Right lobe of liver (tissue), 6 donors: ENCODE data around the gene CNEP1R1. TPM values are rescaled to one million over a fixed set of nuclear protein-coding genes. Genes with fewer than 3 reads are reported as not detected.

ENCODE experiments used
- ATAC-seq, 4 donors: fragments of 200-7000 bp; cut with Tn5 transposase; one replicate each; pipeline ENCODE4 v1.9.1; 2020; ENCODE audit warnings: mild to moderate bottlenecking in 4 of 4, moderate library complexity in 4 of 4
- DNase-seq, 3 donors: peaks; one replicate each; pipeline ENCODE4 v3.0.0-alpha.2; 2020
- H3K27ac ChIP-seq, 3 donors: fragments of 200-600 bp; one replicate each; pipeline ENCODE4 v1.8.0; 2022
- H3K27me3 ChIP-seq, 2 donors: fragments of 200-600 bp; one replicate each; pipeline ENCODE4 v1.8.0; 2022
- H3K36me3 ChIP-seq, 4 donors: fragments of 200-600 bp; sonication (generic) in 1 of 4; one replicate each; pipeline versions ENCODE4 v1.5.1 to v1.8.0; 2017 to 2022; ENCODE audit warnings: control low read depth in 1 of 4
- H3K4me1 ChIP-seq, 4 donors: fragments of 200-600 bp; sonication (generic) in 1 of 4; one replicate each; pipeline versions ENCODE4 v1.5.1 to v1.8.0; 2017 to 2022; ENCODE audit warnings: control low read depth in 1 of 4
- H3K4me3 ChIP-seq, 3 donors: fragments of 200-600 bp; one replicate each; pipeline ENCODE4 v1.8.0; 2022
- H3K9me3 ChIP-seq, 4 donors: fragments of 200-600 bp; sonication (generic) in 1 of 4; one replicate each; pipeline versions ENCODE4 v1.5.1 to v1.8.0; 2017 to 2022; ENCODE audit warnings: control low read depth in 1 of 4
- POLR2A ChIP-seq: fragments of 450-650 bp; IDR thresholded peaks from one replicate; pipeline ENCODE4 v1.6.1; 2017; ENCODE audit warnings: antibody characterized with exemption, mild to moderate bottlenecking
- WGBS: methylation state at CpG from one replicate; pipeline ENCODE4 v1.1.6; 2018; ENCODE audit warnings: low coverage, low lambda C conversion rate; ENCODE audit not compliant: insufficient coverage; ENCODE audit errors: missing lambda C conversion rate; 5-methylcytosine and 5-hydroxymethylcytosine counted together
- intact Hi-C, 2 donors: fragments of 100-400 bp; cut with DNase I; formaldehyde crosslinking; loops; one replicate each; pipeline versions ENCODE4 v1.11.2 to v1.14.1; 2022
- total RNA-seq, 6 experiments: library from RNA; depleted of rRNA in 2 of 6; stranded (reverse); fragments of >200 nt in 2 of 6; fragmentation: NEBNext Ultra II Directional in 3 of 6; extraction: Animal tissue kit (Norgen Biotek cat#: 25700) in 3 of 6; gene quantifications; one replicate each; pipeline versions ENCODE4 v1.1.0 to v1.2.4, GENCODE V29; 2016 to 2023
- TF ChIP-seq, protein P1 (sequence below), 4 donors: fragments of 200-600 bp in 3 of 4; fragments of 450-650 bp in 1 of 4; IDR thresholded peaks; one replicate each; pipeline versions ENCODE4 v1.5.1 to v1.8.0; 2016 to 2022; ENCODE audit warnings: antibody characterized with exemption in 4 of 4, mild to moderate bottlenecking in 2 of 4
- donor health status: DM: no; HTN: yes; CAD: no.
- donor health status: DM: no; HTN: no; CAD: no.
- donor health status: DM: no; HTN: no; CAD: no.
- donor health status: DM: no; HTN: yes; CAD: no.
- donor health status: DM: no; HTN: yes; CAD: no.

Gene CNEP1R1
- total RNA-seq, 6 experiments from 2014 or later = 6.0 to 9.6 (median 7.5) TPM

DNA sequence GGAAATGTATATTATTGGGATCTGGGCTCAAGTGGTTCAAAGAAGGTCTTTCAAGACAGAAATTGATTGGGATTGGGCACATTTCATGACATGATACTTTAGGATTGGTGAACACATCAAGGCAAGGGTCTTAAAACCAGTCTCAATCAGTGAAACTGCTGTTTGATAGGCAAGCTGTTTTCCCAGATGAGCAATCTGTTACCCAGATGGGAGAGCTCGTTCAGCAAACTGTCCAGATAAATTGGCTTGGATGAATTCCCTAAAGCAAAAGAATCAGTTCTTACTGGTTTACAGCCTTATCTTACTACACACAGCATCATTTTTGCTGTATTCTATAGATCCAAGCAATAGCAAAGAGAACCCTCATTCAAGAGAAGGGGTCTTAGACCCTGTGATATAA lies 31.0 kb upstream of the CNEP1R1 start:
- no peak overlapping the region for H3K4me3 ChIP-seq
- intact Hi-C loops = no loop called here
- no peaks in the 10 kb centered on the region for H3K27me3 ChIP-seq
- H3K9me3 ChIP-seq = no peaks in the 10 kb centered on the region
- 25% methylated on average over 1 of the region's 1 CpG for WGBS
- TF ChIP-seq POLR2A = no peak
- TF ChIP-seq, protein P1, sequence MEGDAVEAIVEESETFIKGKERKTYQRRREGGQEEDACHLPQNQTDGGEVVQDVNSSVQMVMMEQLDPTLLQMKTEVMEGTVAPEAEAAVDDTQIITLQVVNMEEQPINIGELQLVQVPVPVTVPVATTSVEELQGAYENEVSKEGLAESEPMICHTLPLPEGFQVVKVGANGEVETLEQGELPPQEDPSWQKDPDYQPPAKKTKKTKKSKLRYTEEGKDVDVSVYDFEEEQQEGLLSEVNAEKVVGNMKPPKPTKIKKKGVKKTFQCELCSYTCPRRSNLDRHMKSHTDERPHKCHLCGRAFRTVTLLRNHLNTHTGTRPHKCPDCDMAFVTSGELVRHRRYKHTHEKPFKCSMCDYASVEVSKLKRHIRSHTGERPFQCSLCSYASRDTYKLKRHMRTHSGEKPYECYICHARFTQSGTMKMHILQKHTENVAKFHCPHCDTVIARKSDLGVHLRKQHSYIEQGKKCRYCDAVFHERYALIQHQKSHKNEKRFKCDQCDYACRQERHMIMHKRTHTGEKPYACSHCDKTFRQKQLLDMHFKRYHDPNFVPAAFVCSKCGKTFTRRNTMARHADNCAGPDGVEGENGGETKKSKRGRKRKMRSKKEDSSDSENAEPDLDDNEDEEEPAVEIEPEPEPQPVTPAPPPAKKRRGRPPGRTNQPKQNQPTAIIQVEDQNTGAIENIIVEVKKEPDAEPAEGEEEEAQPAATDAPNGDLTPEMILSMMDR (IDR thresholded peaks at IDR 0.05) = no peak
- H3K27ac ChIP-seq = no peak overlapping the region
- no peaks in the 10 kb centered on the region for H3K36me3 ChIP-seq
- H3K4me1 ChIP-seq = no peaks in the 10 kb centered on the region
- ATAC-seq (no peak), DNase-seq (no peak)

DNA sequence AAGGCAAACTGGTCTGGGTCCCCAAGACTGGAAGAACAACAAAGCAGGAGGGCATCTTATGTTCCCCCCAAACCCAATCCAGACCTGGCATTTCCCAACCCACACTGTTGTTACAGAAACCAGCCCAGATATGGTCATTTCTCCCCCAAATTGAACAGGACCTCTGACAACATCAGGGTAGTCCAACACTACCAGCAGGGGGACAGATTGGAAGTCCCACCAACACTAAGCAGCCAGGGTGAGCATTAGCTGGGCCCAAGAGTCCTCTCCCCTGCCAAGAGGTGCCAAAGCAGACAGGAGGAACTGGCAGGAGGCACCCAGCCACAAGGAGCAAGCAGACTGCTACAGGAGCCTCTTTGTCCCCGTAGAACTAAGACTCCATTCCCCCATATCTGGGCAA lies 29.3 kb upstream of the CNEP1R1 start:
- intact Hi-C loops = no loop called here
- H3K4me1 ChIP-seq = no peaks in the 10 kb centered on the region
- no peaks in the 10 kb centered on the region for H3K27me3 ChIP-seq
- H3K9me3 ChIP-seq = no peaks in the 10 kb centered on the region
- 60% methylated on average over 1 of the region's 1 CpG for WGBS
- DNase-seq (no peak), ATAC-seq (no peak)
- no peak overlapping the region for H3K27ac ChIP-seq
- no peaks in the 10 kb centered on the region for H3K36me3 ChIP-seq
- no peak overlapping the region for H3K4me3 ChIP-seq
- TF ChIP-seq, protein P1 (IDR thresholded peaks at IDR 0.05) = no peak
- no peak for TF ChIP-seq POLR2A

DNA sequence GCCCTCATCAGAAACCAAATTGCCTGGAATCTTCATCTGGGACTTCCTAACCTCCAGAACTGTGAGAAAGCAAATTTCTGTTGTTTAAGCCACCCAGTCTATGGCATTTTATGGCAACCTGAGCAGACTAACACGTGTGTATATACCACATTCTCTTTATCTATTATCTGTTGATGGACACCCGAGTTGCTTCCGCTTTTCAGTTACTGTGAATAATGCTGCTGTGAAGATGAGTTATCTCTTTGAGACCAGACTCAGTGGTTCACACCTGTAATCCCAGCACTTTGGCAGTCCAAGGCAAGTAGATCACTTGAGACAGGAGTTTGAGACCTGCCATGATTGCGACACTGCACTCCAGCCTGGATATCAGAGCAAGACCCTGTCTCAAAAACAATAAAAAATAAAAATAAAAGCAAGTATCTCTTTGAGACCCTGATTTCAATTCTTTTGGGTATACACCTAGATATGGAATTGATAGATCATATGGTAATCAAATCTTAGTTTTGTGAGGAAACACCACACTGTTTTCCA lies 27.2 kb upstream of the CNEP1R1 start:
- Histone ChIP-seq H3K4me1 (no peaks in the 10 kb centered on the region), H3K36me3 (no peaks in the 10 kb centered on the region), H3K27me3 (no peaks in the 10 kb centered on the region), H3K27ac (no peak overlapping the region), H3K9me3 (no peaks in the 10 kb centered on the region), H3K4me3 (no peak overlapping the region)
- DNase-seq = no peak
- TF ChIP-seq, protein P1 (IDR thresholded peaks at IDR 0.05) = no peak
- TF ChIP-seq POLR2A = no peak
- intact Hi-C loops = no loop called here
- no peak for ATAC-seq
- WGBS = 79% methylated on average over 3 of the region's 4 CpGs

DNA sequence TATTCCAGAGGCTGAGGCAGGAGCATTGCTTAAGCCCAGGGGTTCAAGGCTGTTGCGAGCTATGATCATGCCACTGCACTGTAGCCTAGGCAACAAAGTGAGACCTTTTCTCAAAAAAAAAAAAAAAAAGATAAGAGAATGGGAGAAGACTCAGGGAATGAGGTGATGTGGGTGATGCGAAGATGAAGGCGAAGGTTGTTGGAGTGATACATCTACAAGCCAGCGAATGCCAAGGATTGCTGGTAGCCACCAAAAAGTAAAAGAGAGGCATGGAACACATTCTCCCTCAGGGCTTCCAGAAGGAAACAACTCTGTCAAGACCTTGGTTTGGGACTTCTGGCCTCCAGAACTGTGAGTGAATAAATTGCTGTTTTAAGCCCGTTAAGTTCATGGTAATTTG lies 26.0 kb upstream of the CNEP1R1 start:
- H3K4me1 ChIP-seq = no peaks in the 10 kb centered on the region
- TF ChIP-seq, protein P1 (IDR thresholded peaks at IDR 0.05) = no peak
- TF ChIP-seq POLR2A = no peak
- no peaks in the 10 kb centered on the region for H3K9me3 ChIP-seq
- WGBS = 80% methylated on average over 3 of the region's 5 CpGs
- H3K27me3 ChIP-seq = no peaks in the 10 kb centered on the region
- no peaks in the 10 kb centered on the region for H3K36me3 ChIP-seq
- no peak overlapping the region for H3K27ac ChIP-seq
- H3K4me3 ChIP-seq = no peak overlapping the region
- no peak for ATAC-seq
- no peak for DNase-seq
- intact Hi-C loops = no loop called here

DNA sequence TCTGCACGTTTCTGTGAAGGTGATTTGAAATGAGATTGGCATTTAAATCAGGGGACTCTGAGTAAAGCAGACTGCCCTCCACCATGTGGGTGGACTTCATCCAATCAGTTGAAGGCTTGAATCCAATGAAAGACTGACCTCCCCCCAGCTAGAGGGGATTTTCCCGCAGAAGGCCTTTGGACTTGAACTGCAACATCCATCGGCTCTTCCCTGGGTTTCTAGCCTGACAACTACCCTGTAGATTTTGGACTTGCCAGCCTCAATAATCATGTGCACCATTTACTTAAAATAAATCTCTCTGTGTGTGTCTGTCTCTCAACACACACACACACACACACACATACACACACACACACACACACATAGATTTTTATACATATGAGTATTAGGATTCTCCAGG lies 23.9 kb upstream of the CNEP1R1 start:
- DNase-seq = no peak
- H3K4me1 ChIP-seq = no peaks in the 10 kb centered on the region
- intact Hi-C loops = no loop called here
- TF ChIP-seq, protein P1 (IDR thresholded peaks at IDR 0.05) = no peak
- TF ChIP-seq POLR2A = no peak
- H3K9me3 ChIP-seq = no peaks in the 10 kb centered on the region
- 74% methylated on average over 3 of the region's 3 CpGs for WGBS
- H3K27me3 ChIP-seq = no peaks in the 10 kb centered on the region
- H3K27ac ChIP-seq = no peak overlapping the region
- no peak overlapping the region for H3K4me3 ChIP-seq
- H3K36me3 ChIP-seq = no peaks in the 10 kb centered on the region
- ATAC-seq = no peak
